ENCODE measurements around the gene BARHL1. TPM values are rescaled to one million over a fixed set of nuclear protein-coding genes. Genes with fewer than 3 reads are reported as not detected.

The BARHL1 gene
- total RNA-seq, 1 experiment from 2014 or later, result not detected

- Histone ChIP-seq H3K79me2 (ENCODE audit: insufficient read depth, low read length) (no peaks in the 10 kb centered on the region), H3K27ac (ENCODE audit: insufficient read length, low read depth, low read length) (no peak overlapping the region), H3K4me2 (ENCODE audit: insufficient read depth, insufficient read length, low read length) (no peak overlapping the region), H3K23ac (ENCODE audit: insufficient read length, low read depth, low read length) (no peak overlapping the region), H4K5ac (ENCODE audit: insufficient read length, low read depth, low read length) (no peak overlapping the region), H2BK5ac (ENCODE audit: insufficient read length, low read length) (no peak overlapping the region), H4K8ac (replicated peaks; ENCODE audit: insufficient read length, low read depth, low read length) (no peak overlapping the region), H2BK120ac (ENCODE audit: low read depth, low read length, poor library complexity, severe bottlenecking) (no peak overlapping the region), H3K9ac (ENCODE audit: extremely low read depth, insufficient read length, low read length) (no peak overlapping the region), H3K79me1 (ENCODE audit: insufficient read depth, low read depth, low read length, poor library complexity, severe bottlenecking) (no peaks in the 10 kb centered on the region), H4K91ac (ENCODE audit: insufficient read length, low read depth, low read length) (no peak overlapping the region), H3K9me3 (ENCODE audit: control insufficient read depth, low read depth, low read length) (no peaks in the 10 kb centered on the region), H3K27me3 (ENCODE audit: insufficient read depth, low read length) (no peaks in the 10 kb centered on the region), H2BK12ac (ENCODE audit: insufficient read length, low read depth, low read length) (no peak overlapping the region), H3K4me1 (ENCODE audit: insufficient read depth, low read length) (no peaks in the 10 kb centered on the region), H4K20me1 (ENCODE audit: control insufficient read depth, insufficient read depth, insufficient read length) (no peaks in the 10 kb centered on the region), H3K18ac (ENCODE audit: insufficient read length, low read depth, low read length) (no peak overlapping the region), H3T11ph (ENCODE audit: low read length) (no peak overlapping the region), H2AK5ac (ENCODE audit: insufficient read length, low read length) (no peak overlapping the region), H2AFZ (ENCODE audit: low read length) (no peak overlapping the region), H2BK20ac (ENCODE audit: low read depth, low read length, poor library complexity, severe bottlenecking) (no peak overlapping the region), H3K23me2 (ENCODE audit: insufficient read length, low read depth, low read length, poor library complexity, severe bottlenecking) (no peaks in the 10 kb centered on the region), H3K14ac (ENCODE audit: insufficient read depth, low read length) (no peak overlapping the region), H3K56ac (ENCODE audit: insufficient read length, low read depth, low read length) (no peak overlapping the region), H2BK15ac (ENCODE audit: low read depth, low read length) (no peak overlapping the region), H3K4ac (ENCODE audit: low read depth, low read length) (no peak overlapping the region)
- H3K4me1 Mint-ChIP-seq, result peaks cover 13 to 33% of the 10 kb centered on the region in 2 experiments
- no CpG with 5 or more reads among the region's 12 CpGs for WGBS (ENCODE audit: extremely low coverage, insufficient read length, low lambda C conversion rate)
- no peak overlapping the region for H3K4me3 Mint-ChIP-seq
- peaks cover 5 to 44% (median 12%) of the 10 kb centered on the region in 3 experiments; a peak in 6 of 7 replicates for H3K36me3 Mint-ChIP-seq (ENCODE audit: insufficient read depth in 1 of 3, low read depth in 3 of 3)
- no peak for DNase-seq
- no peak for TF ChIP-seq CTCF (conservative IDR thresholded peaks at IDR 0.05)
- no peak overlapping the region; a peak in 1 of 7 replicates for H3K27ac Mint-ChIP-seq
- no peaks in the 10 kb centered on the region for H3K27me3 Mint-ChIP-seq (ENCODE audit: low read depth)
- H3K9me3 Mint-ChIP-seq, result no peaks in the 10 kb centered on the region
Measured at GRCh38 chr9:132600326-132600984, 18.0 kb downstream of the BARHL1 start.
